Gastroesophageal sphincter (tissue), 4 donors: ENCODE measurements around the gene RHNO1. TPM values are rescaled to one million over a fixed set of nuclear protein-coding genes. Genes with fewer than 3 reads are reported as not detected.
"Not testable (repeated sequence)": the region's sequence is repeated elsewhere in the genome, so short reads cannot be mapped to it uniquely, and the experiment has no call there.

Source experiments
- ATAC-seq: fragments of 150-250 bp; one replicate; pipeline ENCODE4 v1.9.1; 2016; ENCODE audit warnings: mild to moderate bottlenecking, moderate library complexity
- H3K27ac ChIP-seq, 4 donors: fragments of 200-600 bp; sonication (generic) in 3 of 4; 1 replicate in 3 of 4; 2 replicates in 1 of 4; pipeline ENCODE4 v1.5.1; 2016 to 2019
- H3K27me3 ChIP-seq: fragments of 200-600 bp; sonication (generic); one replicate; pipeline ENCODE4 v1.5.1; 2019
- H3K36me3 ChIP-seq, 2 donors: fragments of 200-600 bp; sonication (generic); one replicate each; pipeline ENCODE4 v1.5.1; 2019; ENCODE audit warnings: control low read depth in 1 of 2
- H3K4me1 ChIP-seq, 3 donors: fragments of 200-600 bp; sonication (generic); 1 replicate in 2 of 3; 2 replicates in 1 of 3; pipeline ENCODE4 v1.5.1; 2016 to 2019; ENCODE audit warnings: control low read depth in 2 of 3
- H3K4me3 ChIP-seq, 2 donors: fragments of 200-600 bp; sonication (generic); one replicate each; pipeline ENCODE4 v1.5.1; 2019; ENCODE audit warnings: mild to moderate bottlenecking in 1 of 2, moderate library complexity in 1 of 2
- H3K9me3 ChIP-seq, 3 donors: fragments of 200-600 bp; sonication (generic); one replicate each; pipeline ENCODE4 v1.5.1; 2017 to 2019; ENCODE audit warnings: control low read depth in 2 of 3
- EP300 ChIP-seq: sonication (generic); formaldehyde crosslinking; IDR thresholded peaks from one replicate; pipeline ENCODE4 v1.6.1; 2017; ENCODE audit warnings: antibody characterized with exemption, mild to moderate bottlenecking
- POLR2A ChIP-seq, 2 donors: fragments of 450-650 bp; IDR thresholded peaks; one replicate each; pipeline ENCODE4 v1.6.1; 2017; ENCODE audit warnings: antibody characterized with exemption in 2 of 2, mild to moderate bottlenecking in 2 of 2, moderate library complexity in 1 of 2
- POLR2AphosphoS5 ChIP-seq: sonication (generic); formaldehyde crosslinking; IDR thresholded peaks from one replicate; pipeline ENCODE4 v1.6.1; 2017; ENCODE audit warnings: antibody characterized with exemption
- WGBS, 2 donors: methylation state at CpG; one replicate each; pipeline ENCODE4 v1.1.5; 2018; ENCODE audit warnings: low coverage in 1 of 2; 5-methylcytosine and 5-hydroxymethylcytosine counted together
- total RNA-seq, 4 donors: library from RNA; depleted of rRNA; stranded (reverse); fragments of >200 nt; gene quantifications; one replicate each; pipeline ENCODE4 v1.1.0, GENCODE V29; 2016
- TF ChIP-seq, protein P1 (sequence below), 4 experiments: fragments of 200-600 bp in 2 of 4; fragments of 450-650 bp in 2 of 4; sonication (generic) in 1 of 4; IDR thresholded peaks; one replicate each; pipeline ENCODE4 v1.5.1; 2017 to 2019; ENCODE audit warnings: antibody characterized with exemption in 4 of 4, mild to moderate bottlenecking in 2 of 4, moderate library complexity in 2 of 4

The RHNO1 gene
- total RNA-seq, 4 donors from 2014 or later: 8.2 to 12.5 (median 9.5) TPM

DNA sequence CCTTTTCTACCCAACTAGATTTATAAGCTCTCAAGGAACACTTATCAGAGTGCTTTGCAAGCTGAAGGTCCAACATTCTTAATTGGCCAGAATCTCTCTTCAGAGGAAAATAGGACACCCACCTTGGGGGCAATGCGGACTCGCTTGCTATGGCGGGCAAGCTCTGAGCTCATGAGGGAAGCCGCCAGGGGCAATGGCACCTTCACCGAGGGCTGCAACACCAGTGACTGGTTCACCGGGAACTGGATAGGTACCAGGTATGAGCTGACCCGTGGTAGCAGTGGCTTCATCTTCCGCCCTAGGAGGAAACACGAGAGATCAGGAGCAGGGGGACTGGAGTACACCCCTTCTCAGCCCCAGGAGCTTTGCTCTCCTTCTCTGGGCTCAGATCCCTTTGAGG, 12.8 kb upstream of the RHNO1 start:
- no peak for ATAC-seq
- WGBS, 2 donors: 100% methylated on average over 3 of the region's 9 CpGs; no CpG with 5 or more reads in 1 of the 2 donors
- TF ChIP-seq POLR2A (IDR thresholded peaks at IDR 0.05) (no peak), EP300 (no peak), POLR2AphosphoS5 (no peak)
- TF ChIP-seq, protein P1, sequence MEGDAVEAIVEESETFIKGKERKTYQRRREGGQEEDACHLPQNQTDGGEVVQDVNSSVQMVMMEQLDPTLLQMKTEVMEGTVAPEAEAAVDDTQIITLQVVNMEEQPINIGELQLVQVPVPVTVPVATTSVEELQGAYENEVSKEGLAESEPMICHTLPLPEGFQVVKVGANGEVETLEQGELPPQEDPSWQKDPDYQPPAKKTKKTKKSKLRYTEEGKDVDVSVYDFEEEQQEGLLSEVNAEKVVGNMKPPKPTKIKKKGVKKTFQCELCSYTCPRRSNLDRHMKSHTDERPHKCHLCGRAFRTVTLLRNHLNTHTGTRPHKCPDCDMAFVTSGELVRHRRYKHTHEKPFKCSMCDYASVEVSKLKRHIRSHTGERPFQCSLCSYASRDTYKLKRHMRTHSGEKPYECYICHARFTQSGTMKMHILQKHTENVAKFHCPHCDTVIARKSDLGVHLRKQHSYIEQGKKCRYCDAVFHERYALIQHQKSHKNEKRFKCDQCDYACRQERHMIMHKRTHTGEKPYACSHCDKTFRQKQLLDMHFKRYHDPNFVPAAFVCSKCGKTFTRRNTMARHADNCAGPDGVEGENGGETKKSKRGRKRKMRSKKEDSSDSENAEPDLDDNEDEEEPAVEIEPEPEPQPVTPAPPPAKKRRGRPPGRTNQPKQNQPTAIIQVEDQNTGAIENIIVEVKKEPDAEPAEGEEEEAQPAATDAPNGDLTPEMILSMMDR (IDR thresholded peaks at IDR 0.05): no peak

DNA sequence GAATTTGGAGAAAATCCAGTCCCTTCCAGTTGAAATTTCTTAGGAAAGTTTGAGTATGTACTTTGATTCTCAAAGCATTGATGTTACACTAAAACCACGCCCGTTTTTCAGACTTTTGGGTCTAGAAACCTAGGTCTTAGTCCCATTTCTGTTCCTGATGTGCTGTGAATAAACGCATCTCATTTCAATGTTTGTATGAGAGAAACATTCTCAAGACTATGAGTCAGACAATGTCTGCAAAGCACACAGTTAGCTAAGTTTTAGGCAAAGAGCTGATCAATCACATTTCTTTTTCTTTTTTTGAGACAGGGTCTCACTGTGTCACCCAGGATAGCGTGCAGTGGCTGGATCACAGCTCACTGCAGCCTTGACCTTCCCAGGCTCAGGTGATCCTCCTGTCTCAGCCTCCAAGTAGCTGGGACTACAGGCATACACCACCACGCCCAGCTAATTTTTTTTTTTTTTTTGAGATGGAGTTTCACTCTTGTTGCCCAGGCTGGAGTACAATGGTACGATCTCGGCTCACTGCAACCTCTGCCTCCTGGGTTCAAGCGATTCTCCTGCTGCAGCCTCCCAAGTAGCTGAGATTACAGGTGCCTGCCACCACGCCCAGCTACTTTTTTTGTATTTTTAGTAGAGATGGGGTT, 7.9 kb upstream of the RHNO1 start:
- H3K4me1 ChIP-seq, H3K4me3 ChIP-seq, H3K36me3 ChIP-seq, H3K27ac ChIP-seq, ATAC-seq, H3K9me3 ChIP-seq, H3K27me3 ChIP-seq: not testable (repeated sequence)
- WGBS, 2 donors: 87 to 95% methylated on average over 3 to 4 of the region's 9 CpGs

More for the DNA sequence above, 12.8 kb upstream of the RHNO1 start:
- no peaks in the 10 kb centered on the region for H3K27me3 ChIP-seq
- no peaks in the 10 kb centered on the region for H3K36me3 ChIP-seq
- H3K27ac ChIP-seq: no peak overlapping the region
- H3K4me1 ChIP-seq: no peaks in the 10 kb centered on the region
- H3K4me3 ChIP-seq: no peak overlapping the region
- H3K9me3 ChIP-seq: no peaks in the 10 kb centered on the region

DNA sequence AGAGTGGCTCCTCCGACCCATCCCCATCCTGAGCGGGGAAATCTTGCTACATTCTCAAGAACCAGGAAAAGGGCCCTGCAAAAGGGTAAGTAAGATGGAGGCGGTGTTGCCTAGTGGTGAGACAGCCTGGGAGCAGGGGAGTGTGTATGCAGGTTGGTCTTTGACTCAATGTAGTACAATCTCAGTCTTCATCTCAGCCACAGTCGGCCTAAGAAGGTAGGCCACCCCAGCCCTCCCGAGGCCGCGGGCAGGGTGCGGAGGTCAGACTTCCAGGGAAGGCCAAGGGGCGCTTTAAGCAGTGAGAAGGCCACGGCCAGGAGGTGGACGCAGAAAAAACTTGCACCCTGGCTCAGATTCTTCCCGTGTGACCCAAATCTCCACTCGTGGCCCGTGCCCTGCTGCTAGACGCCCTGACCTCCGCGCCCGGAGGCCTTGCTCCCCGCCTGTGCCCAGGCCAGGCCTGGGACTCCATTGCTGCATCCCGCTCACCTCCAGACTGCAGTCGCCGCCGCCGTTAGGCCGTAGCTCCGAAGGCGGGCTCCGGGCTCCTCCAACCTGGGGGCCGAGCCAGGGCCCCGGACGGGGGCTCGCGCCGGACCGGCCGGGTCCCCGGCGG, 484 bp upstream of the RHNO1 start:
- peak overlapping the region; percentile 62 to 92 for H3K4me3 ChIP-seq
- H3K9me3 ChIP-seq: no peaks in the 10 kb centered on the region
- no peak for ATAC-seq
- TF ChIP-seq POLR2AphosphoS5 (no peak), EP300 (no peak), POLR2A (IDR thresholded peaks at IDR 0.05) (no peak)
- TF ChIP-seq, protein P1 (IDR thresholded peaks at IDR 0.05): no peak
- peaks cover 0 to 27% (median 13%) of the 10 kb centered on the region in 3 donors for H3K4me1 ChIP-seq
- peak overlapping the region in 3 of 4 donors; percentile 94 to 95 (median 94) for H3K27ac ChIP-seq
- no peaks in the 10 kb centered on the region for H3K27me3 ChIP-seq
- 20% methylated on average over 1 to 2 of the region's 38 CpGs for WGBS, 2 donors
- H3K36me3 ChIP-seq: no peaks in the 10 kb centered on the region

DNA sequence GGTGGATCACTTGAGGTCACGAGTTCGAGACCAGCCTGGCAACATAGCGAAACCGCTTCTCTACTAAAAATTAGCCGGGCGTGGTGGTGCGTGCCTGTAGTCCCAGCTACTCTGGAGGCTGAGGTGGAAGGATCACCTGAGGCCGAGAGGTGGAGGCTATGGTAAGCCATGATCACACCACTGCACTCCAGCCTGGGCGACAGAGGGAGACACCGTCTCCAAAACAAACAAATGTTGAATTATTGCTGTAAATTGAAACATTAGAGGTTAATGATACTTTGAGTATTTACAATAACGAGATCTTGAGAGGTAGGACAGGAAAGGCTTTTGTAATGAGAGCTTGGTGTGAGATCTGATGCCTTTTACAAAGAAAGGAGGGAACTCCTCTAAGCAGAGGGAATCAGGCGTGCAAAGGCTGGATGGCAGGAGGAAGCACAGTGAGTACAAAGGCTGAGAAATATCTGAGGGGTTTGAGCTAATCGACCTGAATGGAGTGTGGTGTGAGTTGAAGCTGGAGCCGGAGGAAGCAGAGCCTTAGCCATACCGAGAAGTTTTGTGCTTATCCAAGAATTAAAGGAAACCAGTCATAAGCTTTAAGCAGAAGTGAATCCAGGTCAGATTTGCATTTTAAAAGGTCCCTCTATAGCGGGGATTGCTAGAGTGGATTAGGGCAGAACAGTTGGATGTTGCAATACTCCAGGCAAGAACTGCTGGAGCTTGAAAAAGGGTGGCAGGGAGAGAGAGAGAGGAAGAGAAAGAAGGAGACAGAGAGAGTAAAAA, 1.1 kb downstream of the RHNO1 start:
- Histone ChIP-seq H3K36me3 (no peaks in the 10 kb centered on the region), H3K4me3 (peak overlapping the region; percentile 62 to 92), H3K4me1 (peaks cover 0 to 27% (median 13%) of the 10 kb centered on the region in 3 donors), H3K27me3 (no peaks in the 10 kb centered on the region), H3K9me3 (no peaks in the 10 kb centered on the region), H3K27ac (peak overlapping the region; percentile 53 to 95 (median 94))
- no peak for ATAC-seq
- no peak for TF ChIP-seq POLR2AphosphoS5
- TF ChIP-seq, protein P1 (IDR thresholded peaks at IDR 0.05): no peak
- no peak for TF ChIP-seq POLR2A (IDR thresholded peaks at IDR 0.05)
- TF ChIP-seq EP300: no peak
- 9 to 28% methylated on average over 6 to 8 of the region's 16 CpGs for WGBS, 2 donors

DNA sequence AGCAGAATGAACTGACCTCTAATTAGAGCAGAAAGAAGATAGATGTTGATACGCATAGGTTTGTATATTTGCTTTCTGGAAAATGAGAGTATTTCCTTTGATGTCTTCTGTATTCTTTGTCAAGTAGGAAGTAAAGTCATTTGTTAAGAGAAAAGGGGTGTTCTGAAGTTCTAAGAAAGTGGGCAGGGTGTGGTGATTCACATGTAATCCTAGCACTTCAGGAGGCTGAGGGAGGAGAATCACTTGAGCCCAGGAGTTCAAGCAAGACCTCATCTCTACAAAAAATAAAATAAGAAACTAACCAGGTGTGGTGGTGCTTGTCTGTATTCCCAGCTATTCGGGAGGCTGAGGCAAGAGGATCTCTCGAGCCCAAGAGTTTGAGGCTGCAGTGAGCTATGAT, 2.8 kb downstream of the RHNO1 start:
- no peak overlapping the region for H3K27ac ChIP-seq
- 95 to 97% methylated on average over 3 of the region's 3 CpGs for WGBS, 2 donors
- H3K4me1 ChIP-seq: peaks cover 0 to 27% (median 13%) of the 10 kb centered on the region in 3 donors
- H3K9me3 ChIP-seq: no peaks in the 10 kb centered on the region
- H3K27me3 ChIP-seq: no peaks in the 10 kb centered on the region
- H3K4me3 ChIP-seq: no peak overlapping the region
- no peaks in the 10 kb centered on the region for H3K36me3 ChIP-seq
- TF ChIP-seq POLR2A (IDR thresholded peaks at IDR 0.05) (no peak), EP300 (no peak), POLR2AphosphoS5 (no peak)
- TF ChIP-seq, protein P1 (IDR thresholded peaks at IDR 0.05): no peak
- ATAC-seq: no peak
